Adrenal gland (tissue), 5 donors: ENCODE data around the gene TMEM163.

ENCODE experiments used
- POLR2A ChIP-seq, 2 donors: fragments of 450-650 bp; IDR thresholded peaks; one replicate each; pipeline ENCODE4 v1.6.1; 2017; ENCODE audit warnings: antibody characterized with exemption in 2 of 2, mild to moderate bottlenecking in 2 of 2, moderate library complexity in 1 of 2
- TF ChIP-seq, protein P1 (sequence below), 6 experiments: fragments of 450-650 bp in 4 of 6; fragments of 200-600 bp in 2 of 6; sonication (generic) in 1 of 6; IDR thresholded peaks; 1 replicate in 5 of 6; 2 replicates in 1 of 6; pipeline versions ENCODE4 v1.5.1 to v1.8.0; 2016 to 2021; ENCODE audit warnings: antibody characterized with exemption in 6 of 6, mild to moderate bottlenecking in 2 of 6, moderate library complexity in 1 of 6
- donor health status: DM: no; HTN: no; CAD: no.

DNA sequence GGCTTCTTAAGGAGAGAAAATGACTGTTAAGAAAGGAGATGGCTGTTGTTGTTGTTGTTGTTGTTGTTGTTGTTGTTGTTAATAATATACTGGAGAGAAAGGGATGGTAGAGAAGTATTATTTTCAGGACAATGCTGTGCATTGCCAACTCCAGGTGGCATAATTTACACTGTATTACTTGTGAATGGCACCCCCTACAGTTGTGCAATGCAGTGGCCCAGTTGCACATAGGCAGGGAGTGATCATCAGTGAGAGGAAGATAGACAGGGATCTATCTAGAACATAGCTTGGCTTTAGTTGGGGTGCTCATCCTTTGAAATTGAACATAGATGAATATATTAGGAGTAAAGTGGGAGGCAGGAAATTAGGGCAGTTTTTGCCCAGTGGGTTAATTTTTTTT is 47.2 kb upstream of the TMEM163 start:
- TF ChIP-seq, protein P1, sequence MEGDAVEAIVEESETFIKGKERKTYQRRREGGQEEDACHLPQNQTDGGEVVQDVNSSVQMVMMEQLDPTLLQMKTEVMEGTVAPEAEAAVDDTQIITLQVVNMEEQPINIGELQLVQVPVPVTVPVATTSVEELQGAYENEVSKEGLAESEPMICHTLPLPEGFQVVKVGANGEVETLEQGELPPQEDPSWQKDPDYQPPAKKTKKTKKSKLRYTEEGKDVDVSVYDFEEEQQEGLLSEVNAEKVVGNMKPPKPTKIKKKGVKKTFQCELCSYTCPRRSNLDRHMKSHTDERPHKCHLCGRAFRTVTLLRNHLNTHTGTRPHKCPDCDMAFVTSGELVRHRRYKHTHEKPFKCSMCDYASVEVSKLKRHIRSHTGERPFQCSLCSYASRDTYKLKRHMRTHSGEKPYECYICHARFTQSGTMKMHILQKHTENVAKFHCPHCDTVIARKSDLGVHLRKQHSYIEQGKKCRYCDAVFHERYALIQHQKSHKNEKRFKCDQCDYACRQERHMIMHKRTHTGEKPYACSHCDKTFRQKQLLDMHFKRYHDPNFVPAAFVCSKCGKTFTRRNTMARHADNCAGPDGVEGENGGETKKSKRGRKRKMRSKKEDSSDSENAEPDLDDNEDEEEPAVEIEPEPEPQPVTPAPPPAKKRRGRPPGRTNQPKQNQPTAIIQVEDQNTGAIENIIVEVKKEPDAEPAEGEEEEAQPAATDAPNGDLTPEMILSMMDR (IDR thresholded peaks at IDR 0.05), result no peak
- TF ChIP-seq POLR2A (IDR thresholded peaks at IDR 0.05), result no peak
